ENCODE measurements around the gene ADAMTSL2. TPM values are rescaled to one million over a fixed set of nuclear protein-coding genes. Genes with fewer than 3 reads are reported as not detected.

Gene ADAMTSL2
- total RNA-seq, 1 experiment from 2014 or later, result not detected

GRCh38 chr9:133619791-133620190, 85.3 kb downstream of the ADAMTSL2 start:
- no peak for DNase-seq (ENCODE audit: low read depth)

GRCh38 chr9:133621725-133622267, 87.3 kb downstream of the ADAMTSL2 start:
- DNase-seq (ENCODE audit: low read depth), result no peak

GRCh38 chr9:133622555-133622954, 88.1 kb downstream of the ADAMTSL2 start:
- DNase-seq (ENCODE audit: low read depth), result no peak

Other genes with a start within 250 kb of the ADAMTSL2 start
- gene SURF6, start 198.5 kb upstream of the ADAMTSL2 start, total RNA-seq (2014; rRNA removed; shearing (Covaris generic)), result 25.1 and 36.1 TPM in 2 replicates
- gene MED22, start 186.6 kb upstream of the ADAMTSL2 start, total RNA-seq (2014; rRNA removed; shearing (Covaris generic)), result 26.4 and 33.4 TPM in 2 replicates
- gene RPL7A, start 186.5 kb upstream of the ADAMTSL2 start, total RNA-seq (2014; rRNA removed; shearing (Covaris generic)), result 2,307 and 2,771 TPM in 2 replicates
- 35.3 and 40.9 TPM in 2 replicates for gene SURF1, start 178.2 kb upstream of the ADAMTSL2 start, total RNA-seq (2014; rRNA removed; shearing (Covaris generic))
- gene SURF2, start 178.2 kb upstream of the ADAMTSL2 start, total RNA-seq (2014; rRNA removed; shearing (Covaris generic)), result 92.7 and 110 TPM in 2 replicates
- gene SURF4, start 158.6 kb upstream of the ADAMTSL2 start, total RNA-seq (2014; rRNA removed; shearing (Covaris generic)), result 220 and 286 TPM in 2 replicates
- not detected in 2 replicates for gene STKLD1, start 158.3 kb upstream of the ADAMTSL2 start, total RNA-seq (2014; rRNA removed; shearing (Covaris generic))
- 28.8 and 31.6 TPM in 2 replicates for gene REXO4, start 116.7 kb upstream of the ADAMTSL2 start, total RNA-seq (2014; rRNA removed; shearing (Covaris generic))
- 0.07 and 0.19 TPM in 2 replicates for gene ADAMTS13, start 112.3 kb upstream of the ADAMTSL2 start, total RNA-seq (2014; rRNA removed; shearing (Covaris generic))
- 0.37 and 1.1 TPM in 2 replicates for gene CACFD1, start 74.7 kb upstream of the ADAMTSL2 start, total RNA-seq (2014; rRNA removed; shearing (Covaris generic))
- gene SLC2A6, start 55.6 kb upstream of the ADAMTSL2 start, total RNA-seq (2014; rRNA removed; shearing (Covaris generic)), result 2.3 and 2.4 TPM in 2 replicates
- gene MYMK, start 9.7 kb upstream of the ADAMTSL2 start, total RNA-seq (2014; rRNA removed; shearing (Covaris generic)), result not detected in 2 replicates
- gene FAM163B, start 74.7 kb downstream of the ADAMTSL2 start, total RNA-seq (2014; rRNA removed; shearing (Covaris generic)), result not detected in 2 replicates
- gene DBH, start 101.7 kb downstream of the ADAMTSL2 start, total RNA-seq (2014; rRNA removed; shearing (Covaris generic)), result not detected in 2 replicates
- 0.05 and 0.30 TPM in 2 replicates for gene SARDH, start 203.6 kb downstream of the ADAMTSL2 start, total RNA-seq (2014; rRNA removed; shearing (Covaris generic))